ENCODE measurements around the gene SQSTM1. TPM values are rescaled to one million over a fixed set of nuclear protein-coding genes. Genes with fewer than 3 reads are reported as not detected.

SQSTM1 gene
- total and polyA plus RNA-seq, 4 donors = 127 to 330 (median 256) TPM

DNA sequence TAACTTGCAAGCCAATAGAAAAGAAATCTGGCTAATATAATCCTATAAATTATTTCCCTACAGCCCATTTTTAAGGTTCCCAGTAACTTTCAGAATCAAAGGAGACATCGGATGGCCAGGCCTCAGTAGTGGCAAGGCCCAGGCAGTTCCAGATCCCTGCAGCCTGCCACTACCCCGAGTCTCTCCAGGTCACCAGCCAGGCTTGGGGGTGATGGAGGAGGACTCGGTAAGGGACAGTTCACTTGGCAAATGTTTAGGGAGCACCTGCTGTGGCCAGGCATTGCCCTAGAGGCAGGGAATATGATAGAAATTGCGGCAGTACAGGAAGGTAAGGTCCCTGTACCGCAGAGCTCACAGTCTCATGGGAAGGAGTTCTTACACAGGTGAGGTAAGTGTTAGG is 42.1 kb upstream of the SQSTM1 start:
- Histone ChIP-seq H3K4me3 (ENCODE audit: low read depth in 1 of 3, low read length in 3 of 3) (no peak overlapping the region), H3K27ac (ENCODE audit: low read depth in 1 of 2, low read length in 2 of 2) (no peak overlapping the region), H3K9me3 (ENCODE audit: control insufficient read depth in 4 of 4, low read length in 3 of 4) (no peaks in the 10 kb centered on the region), H3K9ac (ENCODE audit: low read depth in 1 of 2, low read length in 2 of 2) (no peak overlapping the region), H3K27me3 (ENCODE audit: control insufficient read depth in 4 of 4, insufficient read depth in 4 of 4, low read length in 3 of 4) (no peaks in the 10 kb centered on the region), H3K36me3 (ENCODE audit: control insufficient read depth in 4 of 4, insufficient read depth in 3 of 4, low read depth in 1 of 4, low read length in 3 of 4) (peaks cover 6 to 37% (median 21%) of the 10 kb centered on the region in 4 donors), H3K4me1 (ENCODE audit: control insufficient read depth in 4 of 4, insufficient read depth in 4 of 4, low read length in 3 of 4) (no peaks in the 10 kb centered on the region)
- WGBS = 93% methylated on average over 5 of the region's 5 CpGs
- DNase-seq (ENCODE audit: low spot score) = no peak
- TF ChIP-seq FOXA2 (IDR thresholded peaks at IDR 0.05) (no peak), SP1 (IDR thresholded peaks at IDR 0.05) (no peak), JUND (IDR thresholded peaks at IDR 0.05) (no peak)

DNA sequence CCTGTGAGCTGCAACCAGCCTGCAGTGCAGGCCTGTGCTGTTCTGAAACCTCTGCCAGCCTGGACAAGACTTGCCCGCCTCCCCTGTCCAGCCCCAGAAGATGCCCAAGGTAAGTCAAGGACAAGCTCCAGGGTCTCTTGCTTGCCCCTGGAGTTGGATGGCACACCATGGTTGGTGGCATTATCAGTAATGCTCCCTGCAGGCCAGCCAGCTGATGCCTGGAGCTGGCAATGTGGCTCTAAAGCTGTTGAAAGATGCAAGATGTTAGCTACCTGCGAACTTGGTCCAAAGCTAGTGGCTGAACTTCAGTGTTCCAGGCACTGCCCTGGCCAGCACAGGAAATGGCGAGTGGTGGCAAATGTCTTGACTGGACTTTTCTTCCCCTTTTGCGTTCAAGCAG is 40.9 kb upstream of the SQSTM1 start:
- H3K9me3 ChIP-seq (ENCODE audit: control insufficient read depth in 4 of 4, low read length in 3 of 4) = no peaks in the 10 kb centered on the region
- WGBS = 82% methylated on average over 4 of the region's 4 CpGs
- TF ChIP-seq HNF4A (conservative IDR thresholded peaks at IDR 0.05) (no peak), GABPA (IDR thresholded peaks at IDR 0.05 in 1 of 2, conservative IDR thresholded peaks at IDR 0.05 in 1 of 2) (no peak), NR2F2 (IDR thresholded peaks at IDR 0.05) (no peak), RXRA (IDR thresholded peaks at IDR 0.05) (no peak), JUND (IDR thresholded peaks at IDR 0.05) (no peak), TAF1 (conservative IDR thresholded peaks at IDR 0.05) (no peak), FOXA2 (IDR thresholded peaks at IDR 0.05) (no peak)
- TF ChIP-seq, protein P1, sequence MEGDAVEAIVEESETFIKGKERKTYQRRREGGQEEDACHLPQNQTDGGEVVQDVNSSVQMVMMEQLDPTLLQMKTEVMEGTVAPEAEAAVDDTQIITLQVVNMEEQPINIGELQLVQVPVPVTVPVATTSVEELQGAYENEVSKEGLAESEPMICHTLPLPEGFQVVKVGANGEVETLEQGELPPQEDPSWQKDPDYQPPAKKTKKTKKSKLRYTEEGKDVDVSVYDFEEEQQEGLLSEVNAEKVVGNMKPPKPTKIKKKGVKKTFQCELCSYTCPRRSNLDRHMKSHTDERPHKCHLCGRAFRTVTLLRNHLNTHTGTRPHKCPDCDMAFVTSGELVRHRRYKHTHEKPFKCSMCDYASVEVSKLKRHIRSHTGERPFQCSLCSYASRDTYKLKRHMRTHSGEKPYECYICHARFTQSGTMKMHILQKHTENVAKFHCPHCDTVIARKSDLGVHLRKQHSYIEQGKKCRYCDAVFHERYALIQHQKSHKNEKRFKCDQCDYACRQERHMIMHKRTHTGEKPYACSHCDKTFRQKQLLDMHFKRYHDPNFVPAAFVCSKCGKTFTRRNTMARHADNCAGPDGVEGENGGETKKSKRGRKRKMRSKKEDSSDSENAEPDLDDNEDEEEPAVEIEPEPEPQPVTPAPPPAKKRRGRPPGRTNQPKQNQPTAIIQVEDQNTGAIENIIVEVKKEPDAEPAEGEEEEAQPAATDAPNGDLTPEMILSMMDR (IDR thresholded peaks at IDR 0.05; ENCODE audit: low read depth, low read length, missing input control) = no peak
- TF ChIP-seq, protein P2, sequence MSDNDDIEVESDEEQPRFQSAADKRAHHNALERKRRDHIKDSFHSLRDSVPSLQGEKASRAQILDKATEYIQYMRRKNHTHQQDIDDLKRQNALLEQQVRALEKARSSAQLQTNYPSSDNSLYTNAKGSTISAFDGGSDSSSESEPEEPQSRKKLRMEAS (IDR thresholded peaks at IDR 0.05) = no peak
- TF ChIP-seq, protein P3, sequence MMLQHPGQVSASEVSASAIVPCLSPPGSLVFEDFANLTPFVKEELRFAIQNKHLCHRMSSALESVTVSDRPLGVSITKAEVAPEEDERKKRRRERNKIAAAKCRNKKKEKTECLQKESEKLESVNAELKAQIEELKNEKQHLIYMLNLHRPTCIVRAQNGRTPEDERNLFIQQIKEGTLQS (IDR thresholded peaks at IDR 0.05) = no peak
- TF ChIP-seq, protein P4, sequence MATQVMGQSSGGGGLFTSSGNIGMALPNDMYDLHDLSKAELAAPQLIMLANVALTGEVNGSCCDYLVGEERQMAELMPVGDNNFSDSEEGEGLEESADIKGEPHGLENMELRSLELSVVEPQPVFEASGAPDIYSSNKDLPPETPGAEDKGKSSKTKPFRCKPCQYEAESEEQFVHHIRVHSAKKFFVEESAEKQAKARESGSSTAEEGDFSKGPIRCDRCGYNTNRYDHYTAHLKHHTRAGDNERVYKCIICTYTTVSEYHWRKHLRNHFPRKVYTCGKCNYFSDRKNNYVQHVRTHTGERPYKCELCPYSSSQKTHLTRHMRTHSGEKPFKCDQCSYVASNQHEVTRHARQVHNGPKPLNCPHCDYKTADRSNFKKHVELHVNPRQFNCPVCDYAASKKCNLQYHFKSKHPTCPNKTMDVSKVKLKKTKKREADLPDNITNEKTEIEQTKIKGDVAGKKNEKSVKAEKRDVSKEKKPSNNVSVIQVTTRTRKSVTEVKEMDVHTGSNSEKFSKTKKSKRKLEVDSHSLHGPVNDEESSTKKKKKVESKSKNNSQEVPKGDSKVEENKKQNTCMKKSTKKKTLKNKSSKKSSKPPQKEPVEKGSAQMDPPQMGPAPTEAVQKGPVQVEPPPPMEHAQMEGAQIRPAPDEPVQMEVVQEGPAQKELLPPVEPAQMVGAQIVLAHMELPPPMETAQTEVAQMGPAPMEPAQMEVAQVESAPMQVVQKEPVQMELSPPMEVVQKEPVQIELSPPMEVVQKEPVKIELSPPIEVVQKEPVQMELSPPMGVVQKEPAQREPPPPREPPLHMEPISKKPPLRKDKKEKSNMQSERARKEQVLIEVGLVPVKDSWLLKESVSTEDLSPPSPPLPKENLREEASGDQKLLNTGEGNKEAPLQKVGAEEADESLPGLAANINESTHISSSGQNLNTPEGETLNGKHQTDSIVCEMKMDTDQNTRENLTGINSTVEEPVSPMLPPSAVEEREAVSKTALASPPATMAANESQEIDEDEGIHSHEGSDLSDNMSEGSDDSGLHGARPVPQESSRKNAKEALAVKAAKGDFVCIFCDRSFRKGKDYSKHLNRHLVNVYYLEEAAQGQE (IDR thresholded peaks at IDR 0.05) = no peak
- H3K27ac ChIP-seq (ENCODE audit: low read depth in 1 of 2, low read length in 2 of 2) = no peak overlapping the region
- DNase-seq (ENCODE audit: low spot score) = no peak
- H3K9ac ChIP-seq (ENCODE audit: low read depth in 1 of 2, low read length in 2 of 2) = no peak overlapping the region
- H3K4me3 ChIP-seq (ENCODE audit: low read depth in 1 of 3, low read length in 3 of 3) = no peak overlapping the region
- H3K36me3 ChIP-seq (ENCODE audit: control insufficient read depth in 4 of 4, insufficient read depth in 3 of 4, low read depth in 1 of 4, low read length in 3 of 4) = peaks cover 0 to 28% (median 14%) of the 10 kb centered on the region in 4 donors
- no peaks in the 10 kb centered on the region for H3K4me1 ChIP-seq (ENCODE audit: control insufficient read depth in 4 of 4, insufficient read depth in 4 of 4, low read length in 3 of 4)
- no peaks in the 10 kb centered on the region for H3K27me3 ChIP-seq (ENCODE audit: control insufficient read depth in 4 of 4, insufficient read depth in 4 of 4, low read length in 3 of 4)

DNA sequence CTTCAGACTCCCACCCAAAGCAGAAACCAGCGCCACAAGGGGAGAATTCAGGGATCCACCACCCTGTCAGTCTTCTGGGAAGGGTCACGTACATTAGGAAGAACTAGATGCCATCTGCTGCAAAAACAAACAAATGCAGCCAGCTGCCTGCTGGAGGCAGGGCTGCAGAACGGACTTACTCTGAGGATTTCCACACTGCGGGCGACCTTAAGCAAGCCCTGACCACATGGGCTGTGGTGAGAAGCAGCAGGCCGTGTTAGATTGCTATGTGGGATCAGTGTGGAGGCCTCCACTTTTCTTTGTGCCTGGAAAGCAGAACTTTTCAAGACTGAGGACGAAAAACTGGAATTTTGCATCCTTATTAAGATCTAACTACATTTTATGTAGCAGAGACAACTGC is 40.3 kb upstream of the SQSTM1 start:
- Histone ChIP-seq H3K9me3 (ENCODE audit: control insufficient read depth in 4 of 4, low read length in 3 of 4) (no peaks in the 10 kb centered on the region), H3K36me3 (ENCODE audit: control insufficient read depth in 4 of 4, insufficient read depth in 3 of 4, low read depth in 1 of 4, low read length in 3 of 4) (peaks cover 0 to 25% (median 12%) of the 10 kb centered on the region in 4 donors), H3K4me3 (ENCODE audit: low read depth in 1 of 3, low read length in 3 of 3) (no peak overlapping the region), H3K27ac (ENCODE audit: low read depth in 1 of 2, low read length in 2 of 2) (no peak overlapping the region), H3K4me1 (ENCODE audit: control insufficient read depth in 4 of 4, insufficient read depth in 4 of 4, low read length in 3 of 4) (no peaks in the 10 kb centered on the region), H3K9ac (ENCODE audit: low read depth in 1 of 2, low read length in 2 of 2) (no peak overlapping the region), H3K27me3 (ENCODE audit: control insufficient read depth in 4 of 4, insufficient read depth in 4 of 4, low read length in 3 of 4) (no peaks in the 10 kb centered on the region)
- WGBS = 87% methylated on average over 7 of the region's 7 CpGs
- TF ChIP-seq HNF4A (conservative IDR thresholded peaks at IDR 0.05) = no peak
- no peak for DNase-seq (ENCODE audit: low spot score)

Data from liver (tissue), 9 donors.